Ishikawa (cell line): ENCODE data around the gene ACAA2.

Source experiments
- CEBPB ChIP-seq: IDR thresholded peaks from 2 replicates; pipeline ENCODE4 v1.6.1; 2012
- CREB1 ChIP-seq: IDR thresholded peaks from 2 replicates; pipeline ENCODE4 v1.6.1; 2012; ENCODE audit warnings: low read depth
- EGR1 ChIP-seq: IDR thresholded peaks from 2 replicates; pipeline ENCODE4 v1.6.1; 2012
- EP300 ChIP-seq: IDR thresholded peaks from 2 replicates; pipeline ENCODE4 v1.6.1; 2012; ENCODE audit warnings: borderline replicate concordance
- FOXM1 ChIP-seq: IDR thresholded peaks from 2 replicates; pipeline ENCODE4 v1.6.1; 2012; ENCODE audit warnings: low read depth, borderline replicate concordance
- NFIC ChIP-seq: IDR thresholded peaks from 2 replicates; pipeline ENCODE4 v1.6.1; 2012
- RAD21 ChIP-seq: IDR thresholded peaks from 2 replicates; pipeline ENCODE4 v1.6.1; 2012; ENCODE audit warnings: low read depth
- TAF1 ChIP-seq: IDR thresholded peaks from 2 replicates; pipeline ENCODE4 v1.6.1; 2012; ENCODE audit warnings: low read depth, mild to moderate bottlenecking
- TCF12 ChIP-seq: IDR thresholded peaks from 2 replicates; pipeline ENCODE4 v1.6.1; 2012; ENCODE audit warnings: low read depth
- TEAD4 ChIP-seq: IDR thresholded peaks from 2 replicates; pipeline ENCODE4 v1.6.1; 2012
- YY1 ChIP-seq: IDR thresholded peaks from 2 replicates; pipeline ENCODE4 v1.6.1; 2012; ENCODE audit warnings: low read depth
- ZBTB7A ChIP-seq: IDR thresholded peaks from 2 replicates; pipeline ENCODE4 v1.6.1; 2012; ENCODE audit warnings: low read depth
- TF ChIP-seq, protein P1 (sequence below): IDR thresholded peaks from 2 replicates; pipeline ENCODE4 v1.6.1; 2012; ENCODE audit warnings: low read depth, mild to moderate bottlenecking
- TF ChIP-seq, protein P2 (sequence below): IDR thresholded peaks from 2 replicates; pipeline ENCODE4 v1.6.1; 2012
- TF ChIP-seq, protein P3 (sequence below): IDR thresholded peaks from 2 replicates; pipeline ENCODE4 v1.6.1; 2012

The ACAA2 gene

DNA sequence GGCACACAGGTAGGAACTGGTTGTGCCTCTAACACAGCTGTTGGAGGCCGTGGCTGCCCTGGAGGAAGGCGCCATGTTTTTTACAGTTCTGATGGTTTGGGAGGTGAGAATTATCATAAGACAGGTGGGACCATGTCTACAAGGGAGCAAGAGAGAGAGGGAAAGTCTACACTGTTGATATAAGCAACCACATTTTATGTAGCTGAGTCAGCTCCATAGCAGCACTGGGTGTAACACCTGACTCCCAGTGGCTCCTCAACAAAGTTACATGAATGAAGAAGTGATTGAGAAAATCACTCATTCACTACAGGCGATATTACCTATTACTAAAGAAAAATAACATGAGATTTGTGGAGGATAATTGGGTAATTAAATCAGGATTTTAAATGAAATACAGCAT, 41.3 kb upstream of the ACAA2 start:
- TF ChIP-seq CREB1 = no peak
- no peak for TF ChIP-seq EGR1

DNA sequence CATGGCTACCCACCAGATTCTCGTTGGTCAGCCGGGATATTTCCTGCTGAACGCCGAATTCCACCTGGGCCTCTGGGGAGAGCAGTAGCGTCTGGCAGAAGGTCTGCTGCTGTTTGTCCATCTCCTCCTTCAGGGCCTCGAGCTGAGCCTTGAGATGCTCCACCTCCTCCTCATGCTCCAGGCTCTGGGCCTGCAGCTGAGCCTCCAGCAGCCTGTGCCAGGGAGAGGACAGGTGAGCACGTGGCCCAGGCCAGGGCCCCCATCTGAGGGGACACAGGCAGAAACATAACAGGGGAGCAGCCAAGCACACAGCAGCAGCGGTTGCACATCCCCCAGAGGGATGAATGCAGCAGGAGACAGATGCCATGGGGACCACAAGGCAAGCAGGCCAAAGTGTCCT, 40.1 kb upstream of the ACAA2 start:
- TF ChIP-seq NFIC (no peak), TAF1 (no peak), EP300 (no peak), FOXM1 (no peak), EGR1 (no peak), CREB1 (no peak), TCF12 (no peak), ZBTB7A (no peak), YY1 (no peak), TEAD4 (no peak), CEBPB (no peak)
- TF ChIP-seq, protein P1, sequence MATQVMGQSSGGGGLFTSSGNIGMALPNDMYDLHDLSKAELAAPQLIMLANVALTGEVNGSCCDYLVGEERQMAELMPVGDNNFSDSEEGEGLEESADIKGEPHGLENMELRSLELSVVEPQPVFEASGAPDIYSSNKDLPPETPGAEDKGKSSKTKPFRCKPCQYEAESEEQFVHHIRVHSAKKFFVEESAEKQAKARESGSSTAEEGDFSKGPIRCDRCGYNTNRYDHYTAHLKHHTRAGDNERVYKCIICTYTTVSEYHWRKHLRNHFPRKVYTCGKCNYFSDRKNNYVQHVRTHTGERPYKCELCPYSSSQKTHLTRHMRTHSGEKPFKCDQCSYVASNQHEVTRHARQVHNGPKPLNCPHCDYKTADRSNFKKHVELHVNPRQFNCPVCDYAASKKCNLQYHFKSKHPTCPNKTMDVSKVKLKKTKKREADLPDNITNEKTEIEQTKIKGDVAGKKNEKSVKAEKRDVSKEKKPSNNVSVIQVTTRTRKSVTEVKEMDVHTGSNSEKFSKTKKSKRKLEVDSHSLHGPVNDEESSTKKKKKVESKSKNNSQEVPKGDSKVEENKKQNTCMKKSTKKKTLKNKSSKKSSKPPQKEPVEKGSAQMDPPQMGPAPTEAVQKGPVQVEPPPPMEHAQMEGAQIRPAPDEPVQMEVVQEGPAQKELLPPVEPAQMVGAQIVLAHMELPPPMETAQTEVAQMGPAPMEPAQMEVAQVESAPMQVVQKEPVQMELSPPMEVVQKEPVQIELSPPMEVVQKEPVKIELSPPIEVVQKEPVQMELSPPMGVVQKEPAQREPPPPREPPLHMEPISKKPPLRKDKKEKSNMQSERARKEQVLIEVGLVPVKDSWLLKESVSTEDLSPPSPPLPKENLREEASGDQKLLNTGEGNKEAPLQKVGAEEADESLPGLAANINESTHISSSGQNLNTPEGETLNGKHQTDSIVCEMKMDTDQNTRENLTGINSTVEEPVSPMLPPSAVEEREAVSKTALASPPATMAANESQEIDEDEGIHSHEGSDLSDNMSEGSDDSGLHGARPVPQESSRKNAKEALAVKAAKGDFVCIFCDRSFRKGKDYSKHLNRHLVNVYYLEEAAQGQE = no peak
- TF ChIP-seq, protein P2, sequence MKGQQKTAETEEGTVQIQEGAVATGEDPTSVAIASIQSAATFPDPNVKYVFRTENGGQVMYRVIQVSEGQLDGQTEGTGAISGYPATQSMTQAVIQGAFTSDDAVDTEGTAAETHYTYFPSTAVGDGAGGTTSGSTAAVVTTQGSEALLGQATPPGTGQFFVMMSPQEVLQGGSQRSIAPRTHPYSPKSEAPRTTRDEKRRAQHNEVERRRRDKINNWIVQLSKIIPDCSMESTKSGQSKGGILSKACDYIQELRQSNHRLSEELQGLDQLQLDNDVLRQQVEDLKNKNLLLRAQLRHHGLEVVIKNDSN = no peak

DNA sequence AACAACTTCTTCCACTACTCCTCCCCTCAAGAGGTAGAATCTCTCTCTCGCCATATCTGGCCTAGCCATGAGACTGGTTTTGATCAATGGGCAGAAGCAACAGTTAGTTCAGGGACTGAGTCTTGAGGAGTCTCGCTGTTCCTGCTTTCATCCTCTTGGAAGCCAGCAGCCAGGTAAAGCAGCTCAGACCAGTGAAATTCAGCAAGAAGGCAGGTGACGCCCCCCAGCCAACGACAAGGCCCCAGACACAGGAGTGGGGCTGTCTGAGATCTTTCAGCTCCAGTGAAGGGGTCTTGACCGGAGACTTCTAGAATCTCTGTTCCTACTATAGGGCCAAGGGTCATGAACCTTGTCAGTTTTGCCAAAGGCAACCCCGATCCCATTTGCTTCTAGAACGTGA, 39.7 kb upstream of the ACAA2 start:
- TF ChIP-seq, protein P3, sequence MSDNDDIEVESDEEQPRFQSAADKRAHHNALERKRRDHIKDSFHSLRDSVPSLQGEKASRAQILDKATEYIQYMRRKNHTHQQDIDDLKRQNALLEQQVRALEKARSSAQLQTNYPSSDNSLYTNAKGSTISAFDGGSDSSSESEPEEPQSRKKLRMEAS = no peak
- TF ChIP-seq RAD21 (no peak), FOXM1 (no peak), YY1 (no peak), ZBTB7A (no peak), TEAD4 (no peak), EP300 (no peak)

DNA sequence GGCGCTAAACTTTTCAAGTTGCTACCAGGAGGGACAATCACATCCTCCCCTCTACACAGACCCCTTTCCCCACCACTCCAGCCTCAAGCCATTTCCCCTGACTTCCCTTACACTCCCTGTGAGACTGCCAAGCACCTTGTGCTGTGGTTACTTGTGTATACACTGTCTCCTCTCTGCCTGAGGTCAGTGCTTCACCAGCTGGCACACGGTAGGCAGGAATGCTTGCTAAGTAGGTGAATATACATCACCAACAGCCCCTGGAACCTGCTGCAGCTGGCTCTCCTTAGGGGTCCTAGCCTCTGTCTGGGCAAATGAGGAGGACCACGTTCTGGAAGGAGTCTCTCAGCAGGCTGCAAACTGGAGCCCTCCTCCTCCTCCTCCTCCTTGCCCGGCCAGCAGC, 38.3 kb upstream of the ACAA2 start:
- TF ChIP-seq YY1 (no peak), NFIC (no peak), ZBTB7A (no peak), TAF1 (no peak), EGR1 (no peak), CEBPB (no peak), TEAD4 (no peak)
- TF ChIP-seq, protein P3 = no peak

DNA sequence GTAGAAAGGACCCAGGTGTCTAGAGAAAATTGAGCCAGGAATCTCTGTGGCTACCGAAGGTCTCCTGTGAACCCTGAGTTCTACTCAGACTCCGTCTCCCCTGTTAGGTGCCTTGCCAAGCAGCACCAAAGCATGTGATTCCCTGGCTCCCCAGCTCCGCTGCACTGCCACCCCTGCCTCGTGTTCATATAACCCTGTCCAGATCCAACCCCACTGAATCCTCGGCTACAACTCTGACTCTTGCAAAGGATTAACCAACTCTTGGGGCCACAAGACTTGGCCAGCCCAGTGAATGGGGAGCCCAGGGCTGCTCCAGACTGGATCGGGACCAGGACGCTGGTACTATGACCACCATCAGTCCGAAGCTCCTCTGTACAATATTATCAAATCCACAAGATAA, 37.3 kb upstream of the ACAA2 start:
- no peak for TF ChIP-seq TCF12
- no peak for TF ChIP-seq EGR1
- TF ChIP-seq, protein P2 = no peak
- no peak for TF ChIP-seq EP300
- no peak for TF ChIP-seq TAF1
- TF ChIP-seq CREB1 = no peak
- TF ChIP-seq RAD21 = no peak
- TF ChIP-seq ZBTB7A = no peak
- no peak for TF ChIP-seq FOXM1
- TF ChIP-seq TEAD4 = no peak
- TF ChIP-seq YY1 = no peak
- TF ChIP-seq, protein P3 = no peak
- no peak for TF ChIP-seq CEBPB
- TF ChIP-seq, protein P1 = no peak
- TF ChIP-seq NFIC = no peak

DNA sequence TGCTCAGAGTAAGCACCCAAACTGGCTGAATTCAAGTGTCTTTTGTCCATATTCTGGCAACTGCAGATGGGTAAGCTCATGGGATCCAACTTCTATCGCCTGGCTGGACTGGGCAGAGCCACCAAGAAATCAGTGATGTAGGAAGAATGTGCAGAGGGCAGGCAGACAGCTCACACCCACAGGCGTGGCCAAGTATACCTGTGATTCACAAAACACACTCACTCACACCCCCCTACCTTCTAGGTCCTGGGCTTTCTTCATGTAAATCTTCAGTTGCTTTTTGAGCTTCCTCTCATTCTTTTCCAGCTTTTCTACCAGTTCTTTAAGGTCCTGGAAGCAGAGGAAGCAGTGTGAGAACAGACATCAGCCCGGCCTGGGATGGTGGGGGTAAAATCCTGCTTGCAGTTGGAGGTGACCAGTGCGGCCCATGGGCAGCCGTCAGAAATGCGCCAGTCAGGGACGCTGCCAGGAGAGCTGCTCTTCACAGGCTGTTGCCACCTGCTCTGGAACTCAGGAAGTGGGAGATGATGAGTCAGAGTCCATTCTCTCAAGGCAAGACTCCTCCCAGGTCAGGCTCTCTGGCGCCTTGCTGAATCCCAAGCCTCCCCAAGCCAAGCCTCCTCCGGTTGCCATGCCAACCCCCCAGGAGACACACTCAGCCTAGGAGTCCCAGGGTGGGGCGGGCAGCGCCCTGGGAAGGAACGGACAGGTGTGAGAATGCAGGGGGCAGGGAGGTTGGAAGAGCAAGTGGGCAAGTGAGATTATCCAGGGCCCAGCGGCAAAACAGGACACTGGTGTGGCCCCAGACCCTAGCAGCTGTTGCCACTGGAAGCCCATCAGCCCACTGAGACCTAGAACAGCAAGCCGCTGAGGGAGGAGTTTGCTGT, 36.2 kb upstream of the ACAA2 start:
- TF ChIP-seq RAD21 (peak; percentile 3; the same call in 1 of the 2 replicates), ZBTB7A (no peak), CREB1 (no peak), NFIC (peak; percentile 49; the same call in 1 of the 2 replicates), EP300 (peak; percentile 51; the same call in 1 of the 2 replicates), EGR1 (no peak), CEBPB (no peak), FOXM1 (peak; percentile 32; the same call in 1 of the 2 replicates), TCF12 (peak; percentile 89), TAF1 (0 out of 2 replicates have a peak, but pooled peaks have one; percentile 46), YY1 (no peak; the same call in 1 of the 2 replicates)
- TF ChIP-seq, protein P3 = peak; percentile 84
- TF ChIP-seq, protein P2 = peak; percentile 20; the same call in 1 of the 2 replicates
- TF ChIP-seq, protein P1 = no peak
